Fibroblast of lung (primary cell): ENCODE results near the gene HECW1. TPM values are rescaled to one million over a fixed set of nuclear protein-coding genes. Genes with fewer than 3 reads are reported as not detected.

Experiments used
- DNase-seq, 2 donors: peaks; one replicate each; pipeline versions ENCODE4 v3.0.0 to v3.0.0-alpha.2; 2010; ENCODE audit warnings: low read depth in 2 of 2
- H2AFZ ChIP-seq: 2 replicates; pipeline ENCODE4 v1.5.1; 2012; ENCODE audit warnings: low read length, control low read depth, inconsistent platforms
- H3K27ac ChIP-seq: 2 replicates; pipeline ENCODE4 v1.5.1; 2011; ENCODE audit warnings: low read length, control low read depth; ENCODE audit not compliant: insufficient read depth
- H3K27me3 ChIP-seq: 2 replicates; pipeline ENCODE4 v1.5.1; 2011; ENCODE audit warnings: mild to moderate bottlenecking, low read length; ENCODE audit not compliant: control insufficient read depth, insufficient read depth
- H3K36me3 ChIP-seq: 2 replicates; pipeline ENCODE4 v1.5.1; 2011; ENCODE audit warnings: low read length; ENCODE audit not compliant: control insufficient read depth, insufficient read depth
- H3K4me1 ChIP-seq: 2 replicates; pipeline ENCODE4 v1.5.1; 2011; ENCODE audit warnings: low read length; ENCODE audit not compliant: control insufficient read depth, insufficient read depth; ENCODE audit errors: extremely low read depth
- H3K4me2 ChIP-seq: 2 replicates; pipeline ENCODE4 v1.5.1; 2011; ENCODE audit warnings: low read length, control low read depth; ENCODE audit not compliant: insufficient read depth; ENCODE audit errors: extremely low read depth
- H3K4me3 ChIP-seq, 4 experiments: fragments of 200-600 bp in 1 of 4; sonication (generic) in 1 of 4; replicated peaks in 1 of 4; 2 replicates each; pipeline ENCODE4 v1.5.1; 2011 to 2016; ENCODE audit warnings: low read length in 4 of 4, low read depth in 3 of 4, mild to moderate bottlenecking in 3 of 4, control low read depth in 2 of 4, inconsistent platforms in 1 of 4, mixed read lengths in 1 of 4; ENCODE audit not compliant: insufficient read depth in 1 of 4; ENCODE audit errors: control extremely low read depth in 1 of 4
- H3K79me2 ChIP-seq: 2 replicates; pipeline ENCODE4 v1.5.1; 2012; ENCODE audit warnings: mild to moderate bottlenecking, low read length, inconsistent platforms; ENCODE audit not compliant: control insufficient read depth, insufficient read depth
- H3K9ac ChIP-seq: 2 replicates; pipeline ENCODE4 v1.5.1; 2011; ENCODE audit warnings: mild to moderate bottlenecking, low read length, control low read depth; ENCODE audit not compliant: insufficient read depth
- H3K9me3 ChIP-seq: 2 replicates; pipeline ENCODE4 v1.5.1; 2012; ENCODE audit warnings: low read depth, low read length; ENCODE audit not compliant: control insufficient read depth, insufficient read depth
- H4K20me1 ChIP-seq: 2 replicates; pipeline ENCODE4 v1.5.1; 2011; ENCODE audit warnings: low read length; ENCODE audit not compliant: control insufficient read depth, insufficient read depth; ENCODE audit errors: extremely low read depth
- EZH2 ChIP-seq: IDR thresholded peaks from 2 replicates; pipeline ENCODE4 v1.5.1; 2012; ENCODE audit warnings: low read length, control low read depth, mild to moderate bottlenecking; ENCODE audit errors: missing control alignments
- polyA plus RNA-seq, 2 donors: library from polyadenylated mRNA; depleted of rRNA in 1 of 2; stranded (reverse) in 1 of 2; unstranded in 1 of 2; fragments of >200 nt; gene quantifications; 2 replicates each; pipeline ENCODE4 v1.2.1, GENCODE V29; 2011 to 2012; ENCODE audit warnings: missing spikeins in 1 of 2
- total RNA-seq: library from RNA; depleted of rRNA; stranded (reverse); fragments of >200 nt; gene quantifications from 2 replicates; pipeline ENCODE4 v1.2.1, GENCODE V29; 2014
- TF ChIP-seq, protein P1 (sequence below), 2 donors: IDR thresholded peaks in 1 of 2; conservative IDR thresholded peaks in 1 of 2; 1 replicate in 1 of 2; 2 replicates in 1 of 2; pipeline ENCODE4 v1.5.1; 2011 to 2012; ENCODE audit warnings: low read length in 2 of 2, control low read depth in 1 of 2, inconsistent platforms in 1 of 2, low read depth in 1 of 2, mild to moderate bottlenecking in 1 of 2

Gene HECW1
- total and polyA plus RNA-seq, 2 donors (not counting 1 experiment from before 2014, with no cell fraction given) = 1.1 to 6.1 TPM

DNA sequence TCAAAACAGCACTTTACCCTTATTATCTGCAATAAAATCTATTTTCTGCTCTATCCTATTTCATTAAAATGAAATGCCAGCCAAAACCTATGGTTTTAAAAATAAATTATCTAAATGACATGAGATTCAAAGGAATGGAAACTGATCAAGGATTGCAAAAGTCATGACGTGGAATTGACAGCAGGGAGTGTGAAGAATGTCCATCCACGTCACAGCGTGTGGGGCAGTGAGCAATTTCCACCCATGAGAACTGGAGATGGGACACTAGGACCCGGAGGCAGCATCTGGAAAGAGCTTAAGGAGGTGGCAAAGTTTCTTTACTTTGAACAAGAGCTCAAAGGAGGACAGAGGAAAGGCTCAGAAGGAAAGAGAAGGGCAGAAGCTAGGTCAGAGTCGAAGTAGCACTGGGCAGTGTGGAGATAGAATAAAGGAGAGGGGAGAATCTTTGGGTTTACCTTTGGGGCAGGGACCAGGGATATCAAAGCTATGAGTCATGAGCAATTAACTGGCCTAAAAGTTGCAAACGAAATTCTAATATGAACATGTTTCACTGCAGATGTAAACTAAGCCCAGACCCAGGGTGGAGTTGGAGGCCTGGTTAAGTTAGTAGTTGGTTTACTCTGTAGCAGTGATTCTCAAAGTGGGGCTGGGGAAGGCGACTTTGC lies 445.5 kb downstream of the HECW1 start:
- Histone ChIP-seq H3K36me3 (no peaks in the 10 kb centered on the region), H3K4me3 (no peak overlapping the region), H3K4me1 (no peaks in the 10 kb centered on the region), H3K27ac (no peak overlapping the region), H3K9ac (no peak overlapping the region), H3K79me2 (no peaks in the 10 kb centered on the region), H3K9me3 (no peaks in the 10 kb centered on the region), H4K20me1 (no peaks in the 10 kb centered on the region), H2AFZ (no peak overlapping the region), H3K4me2 (no peak overlapping the region), H3K27me3 (no peaks in the 10 kb centered on the region)
- no peak for DNase-seq
- TF ChIP-seq, protein P1, sequence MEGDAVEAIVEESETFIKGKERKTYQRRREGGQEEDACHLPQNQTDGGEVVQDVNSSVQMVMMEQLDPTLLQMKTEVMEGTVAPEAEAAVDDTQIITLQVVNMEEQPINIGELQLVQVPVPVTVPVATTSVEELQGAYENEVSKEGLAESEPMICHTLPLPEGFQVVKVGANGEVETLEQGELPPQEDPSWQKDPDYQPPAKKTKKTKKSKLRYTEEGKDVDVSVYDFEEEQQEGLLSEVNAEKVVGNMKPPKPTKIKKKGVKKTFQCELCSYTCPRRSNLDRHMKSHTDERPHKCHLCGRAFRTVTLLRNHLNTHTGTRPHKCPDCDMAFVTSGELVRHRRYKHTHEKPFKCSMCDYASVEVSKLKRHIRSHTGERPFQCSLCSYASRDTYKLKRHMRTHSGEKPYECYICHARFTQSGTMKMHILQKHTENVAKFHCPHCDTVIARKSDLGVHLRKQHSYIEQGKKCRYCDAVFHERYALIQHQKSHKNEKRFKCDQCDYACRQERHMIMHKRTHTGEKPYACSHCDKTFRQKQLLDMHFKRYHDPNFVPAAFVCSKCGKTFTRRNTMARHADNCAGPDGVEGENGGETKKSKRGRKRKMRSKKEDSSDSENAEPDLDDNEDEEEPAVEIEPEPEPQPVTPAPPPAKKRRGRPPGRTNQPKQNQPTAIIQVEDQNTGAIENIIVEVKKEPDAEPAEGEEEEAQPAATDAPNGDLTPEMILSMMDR (conservative IDR thresholded peaks at IDR 0.05 in 1 of 2, IDR thresholded peaks at IDR 0.05 in 1 of 2; ENCODE audit: low read depth in 1 of 2, low read length in 2 of 2) = no peak
- TF ChIP-seq EZH2 = no peak

DNA sequence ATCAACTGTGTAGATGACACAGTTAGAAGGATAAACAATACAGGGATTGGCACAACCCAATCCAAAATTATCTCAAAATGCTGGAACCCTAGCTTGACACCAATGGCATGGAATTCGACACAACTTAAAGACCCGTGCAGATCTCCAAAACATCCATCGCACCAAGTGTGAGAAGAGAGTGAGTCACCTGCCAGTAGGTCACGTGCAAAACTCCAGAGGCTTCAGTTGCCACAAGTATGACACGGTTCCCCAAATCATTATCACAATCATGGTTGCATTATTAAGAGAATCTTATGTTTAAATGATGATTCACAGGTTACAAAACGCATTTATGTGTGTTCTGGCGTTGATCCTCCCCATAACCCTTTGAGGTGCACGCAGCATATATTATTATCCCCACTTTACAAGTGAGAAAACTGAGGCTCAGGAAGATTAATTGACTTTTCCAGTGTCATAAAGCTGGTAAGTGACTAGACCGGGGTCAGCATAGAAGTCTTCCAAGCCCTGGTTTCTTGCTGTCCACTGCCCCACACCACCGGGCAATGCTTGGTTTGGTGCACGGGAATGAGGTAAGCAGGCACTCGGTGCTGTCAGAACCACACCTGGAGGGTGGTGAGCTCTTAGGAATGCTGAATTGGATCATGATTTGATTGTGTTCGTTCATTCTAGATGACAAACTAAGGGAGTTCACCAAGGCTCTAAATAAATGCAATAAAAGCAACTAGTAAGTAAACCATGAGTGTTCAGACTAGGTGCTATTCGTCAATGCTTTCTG lies 446.9 kb downstream of the HECW1 start:
- peak in 1 of 2 donors; percentile 20 for DNase-seq
- no peak overlapping the region for H2AFZ ChIP-seq
- H3K79me2 ChIP-seq = no peaks in the 10 kb centered on the region
- H4K20me1 ChIP-seq = no peaks in the 10 kb centered on the region
- no peak overlapping the region for H3K9ac ChIP-seq
- no peak for TF ChIP-seq EZH2
- TF ChIP-seq, protein P1 (conservative IDR thresholded peaks at IDR 0.05 in 1 of 2, IDR thresholded peaks at IDR 0.05 in 1 of 2; ENCODE audit: low read depth in 1 of 2, low read length in 2 of 2) = no peak
- H3K4me3 ChIP-seq = no peak overlapping the region
- H3K36me3 ChIP-seq = no peaks in the 10 kb centered on the region
- no peak overlapping the region for H3K27ac ChIP-seq
- no peaks in the 10 kb centered on the region for H3K27me3 ChIP-seq
- no peaks in the 10 kb centered on the region for H3K9me3 ChIP-seq
- H3K4me1 ChIP-seq = no peaks in the 10 kb centered on the region
- H3K4me2 ChIP-seq = no peak overlapping the region

DNA sequence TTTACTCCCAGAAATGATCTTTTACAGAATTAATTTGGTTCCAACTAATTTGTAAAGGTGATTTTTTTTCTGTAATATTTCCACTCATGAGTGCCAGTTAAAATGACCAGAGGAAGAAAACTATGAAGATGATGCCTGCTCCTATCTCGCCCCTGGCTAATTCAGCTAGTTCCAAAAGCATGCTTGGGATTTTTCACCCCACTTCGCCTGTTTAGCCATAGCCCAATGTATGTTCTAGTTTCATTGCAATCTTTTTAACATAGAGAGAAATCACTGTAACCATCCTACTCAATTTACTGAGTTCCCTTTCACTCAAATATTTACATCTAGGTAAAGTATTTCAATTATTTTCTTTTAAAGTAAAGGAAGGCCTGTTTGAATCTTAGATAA lies 447.5 kb downstream of the HECW1 start:
- Histone ChIP-seq H3K79me2 (no peaks in the 10 kb centered on the region), H3K9ac (no peak overlapping the region), H3K27ac (no peak overlapping the region), H2AFZ (no peak overlapping the region), H3K4me1 (no peaks in the 10 kb centered on the region), H3K9me3 (no peaks in the 10 kb centered on the region), H3K27me3 (no peaks in the 10 kb centered on the region), H3K4me3 (no peak overlapping the region), H4K20me1 (no peaks in the 10 kb centered on the region), H3K4me2 (no peak overlapping the region), H3K36me3 (no peaks in the 10 kb centered on the region)
- no peak for DNase-seq
- TF ChIP-seq, protein P1 (conservative IDR thresholded peaks at IDR 0.05 in 1 of 2, IDR thresholded peaks at IDR 0.05 in 1 of 2; ENCODE audit: low read depth in 1 of 2, low read length in 2 of 2) = no peak
- no peak for TF ChIP-seq EZH2
